HG03108 (cell line): ENCODE results near the gene COG8.

Experiments
- ATAC-seq: cut with Tn5 transposase; IDR thresholded peaks from one replicate; pipeline ENCODE4 v1.9.1; 2021; ENCODE audit warnings: moderate library complexity; ENCODE audit not compliant: unreplicated experiment

Gene COG8

DNA sequence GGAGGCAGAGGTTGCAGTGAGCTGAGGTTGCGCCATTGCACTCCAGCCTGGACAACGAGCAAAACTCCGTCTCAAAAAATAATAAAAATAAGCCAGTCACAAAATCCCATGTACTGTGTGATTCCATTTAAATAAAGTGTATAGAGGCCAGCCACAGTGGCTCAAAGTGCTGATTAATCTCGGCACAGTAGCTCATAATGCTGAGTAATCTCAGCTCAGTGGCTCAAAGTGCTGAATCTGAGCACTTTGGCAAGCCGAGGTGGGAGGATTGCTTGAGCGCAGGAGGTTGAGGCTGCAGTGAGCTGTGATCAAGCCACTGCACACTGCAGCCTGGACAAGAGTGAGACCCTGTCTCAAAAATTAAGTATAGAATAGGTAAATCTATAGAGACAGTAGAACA is 7.3 kb upstream of the COG8 start:
- no peak for ATAC-seq

DNA sequence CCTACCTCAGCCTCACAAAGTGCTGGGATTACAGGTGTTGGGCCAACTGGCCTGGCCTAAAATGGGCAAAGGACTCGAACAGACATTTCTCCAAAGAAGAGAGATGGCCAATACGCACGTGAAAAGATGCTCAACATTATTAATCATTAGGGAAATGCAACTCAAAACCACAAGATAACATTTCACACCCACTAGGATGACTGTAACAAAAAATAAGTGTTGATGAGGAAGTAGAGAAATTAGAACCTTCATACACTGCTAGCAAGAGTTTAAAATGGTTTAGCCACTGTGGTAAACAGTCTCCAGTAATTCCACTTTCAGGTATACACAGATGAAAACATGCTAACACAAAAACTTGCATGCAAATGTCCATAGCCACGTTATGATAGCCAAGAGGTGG is 6.6 kb upstream of the COG8 start:
- ATAC-seq: no peak

DNA sequence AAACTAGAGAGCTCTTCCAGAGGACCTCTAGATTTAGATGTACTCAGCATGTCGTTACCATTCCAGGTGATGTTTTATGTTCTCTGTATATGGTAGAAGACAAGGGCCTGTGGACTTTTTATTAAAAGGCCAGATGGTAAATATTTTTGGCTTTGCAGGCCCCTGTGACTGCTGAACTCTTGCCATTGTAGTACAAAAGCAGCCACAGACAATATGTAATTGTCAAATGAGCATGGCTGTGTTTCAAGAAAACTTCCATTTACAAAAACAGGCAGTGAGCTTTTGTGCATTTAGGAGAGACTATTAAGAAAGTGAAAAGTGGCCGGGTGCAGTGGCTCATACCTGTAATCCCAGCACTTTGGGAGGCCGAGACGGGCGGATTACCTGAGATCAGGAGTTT is 4.8 kb upstream of the COG8 start:
- no peak for ATAC-seq

DNA sequence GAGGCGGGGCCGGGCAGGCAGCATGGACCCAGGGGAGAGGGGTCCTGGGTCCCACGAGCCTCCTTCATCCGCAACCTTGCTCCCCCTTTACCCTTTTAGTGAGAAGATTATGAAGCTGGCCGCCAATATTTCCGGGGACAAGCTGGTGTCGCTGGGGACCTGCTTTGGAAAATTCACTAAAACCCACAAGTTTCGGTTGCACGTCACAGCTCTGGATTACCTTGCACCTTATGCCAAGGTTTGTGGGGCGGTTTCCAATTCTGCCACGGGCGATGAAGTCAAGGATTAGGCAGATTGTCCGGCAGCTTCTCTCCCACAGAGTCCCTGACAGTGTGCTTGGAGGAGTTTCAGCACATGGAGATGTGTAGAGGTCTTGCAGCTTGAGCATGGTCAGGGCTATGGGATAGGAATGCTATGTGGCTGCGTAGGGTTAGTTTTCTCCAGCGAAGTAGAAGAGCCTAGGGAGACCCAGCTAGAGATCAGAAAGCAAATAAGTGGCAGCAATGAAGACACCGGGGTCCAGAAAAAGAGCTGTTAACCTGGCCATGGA is 806 bp upstream of the COG8 start:
- ATAC-seq: no peak

DNA sequence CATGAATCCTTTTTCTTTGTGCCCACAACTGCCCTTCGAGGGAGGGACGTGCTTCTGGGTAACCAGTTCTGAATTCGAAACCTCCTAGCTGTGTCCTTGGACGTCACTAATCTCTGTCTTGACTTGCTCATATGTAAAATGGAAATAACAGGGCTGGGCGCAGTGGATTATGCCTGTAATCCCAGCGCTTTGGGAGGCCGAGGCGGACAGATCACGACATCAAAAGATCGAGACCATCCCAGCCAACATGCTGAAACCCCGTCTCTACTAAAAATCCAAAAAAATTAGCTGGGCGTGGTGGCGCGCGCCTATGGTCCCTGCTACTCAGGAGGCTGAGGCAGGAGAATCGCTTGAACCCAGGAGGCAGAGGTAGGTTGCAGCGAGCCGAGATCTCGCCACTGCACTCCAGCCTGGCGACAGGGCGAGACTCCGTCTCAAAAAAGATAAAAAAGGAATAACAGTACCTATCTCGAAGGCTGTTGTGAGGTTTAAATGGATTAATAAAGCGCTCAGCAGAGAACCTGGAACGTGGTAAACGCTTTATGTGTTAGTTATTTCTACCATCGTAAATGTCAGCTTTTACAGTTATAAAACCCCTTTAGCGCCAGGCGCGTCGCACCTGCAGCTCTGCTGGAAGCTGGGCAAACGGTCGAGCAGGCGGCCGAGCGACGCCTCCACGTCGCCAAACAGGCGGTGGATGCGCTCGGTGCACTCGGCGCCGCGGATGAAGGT is 641 bp downstream of the COG8 start:
- ATAC-seq: no peak

DNA sequence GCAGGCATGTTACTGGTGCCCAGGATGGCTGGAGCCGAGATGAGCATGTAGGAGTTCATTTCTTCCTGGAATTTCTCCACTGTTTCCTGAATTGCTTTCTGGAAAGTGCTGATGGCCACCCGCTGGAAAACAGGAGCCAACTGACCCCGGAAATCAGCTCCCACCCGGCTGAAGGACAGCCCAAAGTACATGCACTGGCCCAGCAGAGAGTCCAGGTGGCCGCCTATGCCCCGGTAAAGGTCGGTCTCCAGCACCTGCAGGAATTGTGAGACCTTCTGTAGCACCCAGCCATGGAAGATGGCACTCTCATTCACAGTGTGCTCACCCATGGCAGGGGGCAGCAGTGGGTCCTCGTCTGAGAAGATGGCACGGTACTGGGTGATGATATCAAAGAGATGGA is 4.7 kb downstream of the COG8 start:
- ATAC-seq: no peak

DNA sequence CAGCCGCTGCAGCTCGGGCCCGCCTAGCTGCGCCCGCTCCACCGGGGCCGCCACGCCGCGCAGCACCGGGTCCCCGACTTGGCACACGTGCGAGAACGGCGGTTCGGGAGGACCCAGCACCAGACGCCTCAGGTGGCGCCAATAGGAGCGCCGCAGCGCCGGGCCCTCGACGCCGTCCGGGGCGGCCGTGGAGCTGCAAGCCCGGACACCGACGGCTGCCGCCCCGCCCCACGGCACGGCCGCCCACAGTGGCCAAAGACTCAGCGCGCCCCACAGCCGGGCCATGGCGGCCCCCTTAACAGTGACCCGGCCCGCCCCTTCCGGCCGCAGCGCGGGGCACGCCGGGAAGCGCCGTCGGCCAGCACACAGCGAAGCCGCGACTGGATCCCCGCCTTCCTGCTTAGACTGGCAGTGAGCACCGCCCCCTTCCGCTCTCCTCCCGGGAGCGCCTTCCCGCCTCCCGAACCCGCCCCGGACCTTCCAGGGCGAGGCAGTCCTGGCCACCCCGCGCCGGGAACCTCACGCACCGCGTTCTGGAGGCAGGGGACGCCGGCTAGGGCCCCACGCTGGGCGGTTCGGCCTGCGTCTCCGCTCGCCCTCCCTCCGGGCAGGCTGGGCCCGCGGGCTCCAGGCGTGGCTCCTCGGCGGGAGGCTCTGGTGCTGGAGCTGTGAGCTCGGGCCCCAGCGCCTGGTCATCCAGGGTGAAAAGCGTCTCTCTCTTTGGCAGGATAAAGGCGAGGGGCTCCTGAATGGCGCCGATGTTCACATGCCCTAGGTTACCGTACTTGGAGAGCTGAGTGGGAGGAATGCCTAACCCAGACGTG is 8.9 kb downstream of the COG8 start, which contains the start of gene PDF:
TSS of gene PDF (minus strand) at position 303 of the 824 bp plus-strand sequence. CDS start at position 285, 18 bp downstream.
- ATAC-seq: peak; percentile 91

DNA sequence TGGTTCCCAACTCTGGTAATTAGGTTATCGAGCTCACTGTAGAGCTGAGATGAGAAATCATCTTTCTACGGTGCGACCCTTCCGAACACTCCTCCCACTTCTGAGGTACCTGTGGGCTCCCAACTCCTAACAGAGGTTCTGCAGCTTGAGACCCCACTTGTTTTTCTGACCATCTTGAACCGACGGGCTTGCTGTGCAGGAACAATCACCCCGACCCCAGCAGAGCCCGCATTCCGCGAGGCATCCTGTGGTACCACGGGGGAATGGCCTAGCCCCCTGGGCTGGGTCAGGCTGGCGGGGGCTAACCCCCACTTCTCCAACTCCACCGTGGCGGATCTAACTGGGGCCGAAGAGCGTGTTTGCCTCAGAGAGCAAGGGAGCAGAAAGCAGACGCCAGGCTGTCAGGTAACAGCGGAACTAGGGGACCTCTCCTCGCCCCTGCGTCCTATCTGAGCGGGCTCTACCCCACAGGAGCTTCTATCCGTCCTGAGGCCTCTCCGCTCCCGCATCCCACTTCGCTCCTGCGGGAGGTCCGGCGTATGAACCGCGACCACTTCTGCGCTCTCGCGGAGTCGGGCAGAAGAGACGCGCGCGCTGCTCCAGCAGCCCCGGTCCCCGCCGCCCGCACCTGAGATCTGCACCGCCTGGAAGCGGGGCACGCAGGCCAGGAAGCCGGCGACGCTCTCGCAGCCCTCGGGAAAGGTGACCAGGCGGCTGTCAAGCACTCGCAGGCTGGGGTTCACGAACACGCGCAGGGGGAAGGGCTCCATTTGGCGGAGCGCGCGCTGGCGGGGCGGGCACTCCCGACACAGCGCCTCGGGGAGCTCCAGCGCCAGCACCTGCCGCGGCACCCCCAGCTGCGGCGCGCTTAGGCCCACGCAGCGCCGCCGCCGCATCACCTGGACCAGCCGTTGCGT is 9.7 kb downstream of the COG8 start:
- peak; percentile 4 for ATAC-seq

DNA sequence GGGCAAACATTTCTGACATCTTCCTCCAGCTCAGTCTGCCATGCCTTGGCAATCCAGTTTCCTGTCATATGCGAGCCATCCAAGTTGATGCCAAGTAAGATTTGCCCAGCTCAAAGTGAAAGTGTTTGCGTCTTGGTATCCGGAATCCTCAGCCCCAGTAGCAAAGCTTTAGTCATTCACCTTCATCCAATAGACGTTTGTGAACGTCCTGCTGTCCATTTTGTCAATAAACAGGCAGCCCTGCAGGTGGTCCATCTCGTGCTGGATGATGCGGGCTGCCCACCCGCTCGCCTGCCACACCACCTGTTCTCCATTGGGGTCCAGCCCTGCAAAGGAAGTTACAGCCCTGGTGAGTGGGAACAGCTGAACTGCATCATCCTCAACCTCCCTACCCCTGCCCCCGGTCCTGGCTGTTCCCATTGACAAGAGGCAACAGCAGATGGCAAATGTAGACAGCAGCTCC is 10.5 kb downstream of the COG8 start:
- ATAC-seq: no peak

DNA sequence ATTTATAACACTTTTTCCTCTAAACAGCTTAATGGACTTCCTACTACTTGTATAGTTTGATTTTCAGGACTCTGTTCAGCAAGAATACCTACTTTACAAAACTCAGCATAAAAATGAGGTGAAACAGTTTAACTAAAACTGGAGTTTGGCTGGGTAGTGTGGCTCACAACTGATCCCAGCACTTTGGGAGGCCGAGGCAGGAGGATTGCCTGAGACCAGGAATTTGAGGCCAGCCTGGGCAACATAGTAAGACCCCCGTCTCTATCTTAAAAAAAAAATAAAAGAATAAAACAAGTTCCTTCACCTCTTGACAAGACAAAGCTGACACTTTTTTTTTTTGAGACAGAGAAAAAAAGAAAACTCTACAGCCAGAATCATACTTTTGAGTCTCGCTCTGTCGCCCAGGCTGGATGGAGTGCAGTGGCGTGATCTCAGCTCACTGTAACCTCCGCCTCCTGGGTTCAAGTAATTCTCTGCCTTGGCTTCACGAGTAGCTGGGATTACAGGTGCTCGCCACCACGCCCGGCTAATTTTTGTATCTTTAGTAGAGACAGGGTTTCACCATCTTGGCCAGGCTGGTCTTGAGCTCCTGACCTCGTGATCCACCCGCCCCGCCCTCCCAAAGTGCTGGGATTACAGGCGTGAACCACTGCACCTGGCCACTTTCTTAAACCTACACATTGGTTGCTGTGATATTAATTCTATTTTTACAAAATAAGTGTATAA is 11.6 kb downstream of the COG8 start:
- no peak for ATAC-seq

DNA sequence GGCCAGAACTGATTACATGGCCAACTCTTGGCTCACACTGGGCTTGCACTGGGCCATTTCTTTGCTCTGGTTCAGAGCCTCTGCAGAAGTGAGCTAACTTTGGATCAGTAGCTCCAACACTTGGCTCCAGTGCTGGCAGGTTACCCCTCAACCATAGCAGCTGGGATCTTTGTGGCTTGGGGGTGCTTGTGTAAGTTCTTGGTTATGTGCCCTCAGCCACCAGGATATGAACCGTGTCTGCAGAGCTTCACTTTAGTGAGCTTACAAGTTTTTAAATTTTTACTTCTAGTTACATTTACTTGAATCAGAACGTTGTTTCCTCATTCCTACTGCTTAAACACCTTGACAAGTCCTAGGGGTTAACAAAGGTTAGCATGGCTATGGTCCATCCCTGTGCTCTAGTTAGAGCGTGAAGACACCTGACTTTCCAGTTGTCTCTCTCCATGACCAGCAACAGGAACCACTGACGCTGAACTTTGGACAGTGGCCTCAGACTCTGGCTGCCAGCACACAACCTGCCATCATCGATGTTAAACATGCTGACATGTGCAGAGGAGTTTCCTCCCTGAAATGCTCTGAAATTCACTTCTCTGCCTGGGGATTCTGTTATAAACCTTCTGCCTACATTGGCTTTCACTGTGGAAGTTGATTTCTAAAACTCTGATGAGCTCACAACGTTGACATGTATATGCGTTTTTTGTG is 13.0 kb downstream of the COG8 start:
- ATAC-seq: no peak

DNA sequence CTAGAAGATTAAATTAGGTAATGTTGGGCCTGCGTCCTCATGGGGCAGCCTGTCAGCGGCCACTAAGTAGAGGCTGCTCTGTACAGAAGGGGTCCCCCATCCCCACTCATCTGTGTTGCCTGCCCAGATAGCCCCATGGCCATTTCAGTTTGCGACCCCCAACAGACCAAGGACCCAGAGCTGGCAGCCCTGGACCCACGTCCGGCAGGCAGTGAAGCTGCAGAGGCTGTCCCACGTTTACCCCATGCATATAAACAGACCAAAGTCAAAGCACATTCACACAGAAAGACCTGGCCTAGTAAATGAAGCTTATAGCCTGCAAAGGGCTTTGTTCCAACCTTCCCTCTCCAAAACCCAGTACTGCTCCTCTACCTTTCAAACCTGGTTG is 13.6 kb downstream of the COG8 start:
- ATAC-seq: no peak

DNA sequence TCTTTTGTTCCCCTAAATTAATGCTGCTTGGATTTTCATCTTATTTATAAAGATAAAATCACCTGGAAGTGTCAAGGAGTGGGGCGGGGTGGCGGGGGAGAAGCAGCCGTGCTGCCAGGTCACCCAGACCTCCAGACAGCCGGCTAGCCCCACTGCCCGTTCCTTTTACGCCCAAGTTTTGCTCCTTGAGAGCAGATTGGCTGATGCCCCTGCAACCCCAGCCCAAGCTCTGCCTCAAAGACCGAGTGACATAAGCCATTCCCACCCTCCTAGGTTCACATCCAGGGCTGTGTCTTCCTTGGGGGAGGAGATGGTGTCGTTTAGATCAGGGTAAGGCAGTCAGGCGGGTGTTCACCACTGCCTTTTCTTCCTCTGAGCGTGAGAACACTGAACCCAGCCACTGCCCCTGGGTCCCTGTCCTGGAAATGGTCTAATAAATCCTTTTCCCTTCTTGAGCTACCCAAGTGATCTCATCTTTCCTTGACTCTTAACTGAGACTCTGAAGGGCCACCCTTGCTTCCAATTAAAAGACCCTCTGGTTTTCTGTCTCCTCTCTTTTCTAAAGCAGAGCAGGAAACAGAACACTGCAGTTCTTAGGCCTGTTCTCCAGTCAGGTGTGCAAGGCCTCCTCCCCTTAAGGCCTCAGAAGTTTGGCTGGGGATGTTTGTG is 14.6 kb downstream of the COG8 start:
- no peak for ATAC-seq

DNA sequence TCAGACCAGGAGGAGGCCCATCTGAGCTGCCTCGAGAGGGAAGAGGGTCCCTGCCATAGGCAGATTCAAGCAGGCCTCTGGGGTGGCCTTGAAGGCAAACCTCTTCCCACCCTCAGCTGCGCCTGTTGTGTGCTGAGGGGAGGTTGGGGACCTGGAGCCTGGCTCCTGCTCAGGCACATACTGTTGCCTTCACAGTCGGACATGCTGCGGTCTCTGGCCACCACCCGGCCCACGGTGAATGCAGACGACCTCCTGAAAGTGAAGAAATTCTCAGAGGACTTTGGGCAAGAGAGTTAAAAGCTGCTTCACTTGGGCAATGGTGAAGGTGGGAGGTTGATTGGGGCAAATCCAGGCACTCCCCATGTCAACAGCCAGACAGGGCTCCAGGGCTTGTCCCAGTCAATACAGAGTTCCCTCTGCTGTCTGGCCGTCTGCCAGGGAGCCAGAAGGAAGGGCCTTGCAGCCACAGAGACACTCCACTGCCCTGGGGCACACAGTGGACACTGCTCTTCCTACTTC is 15.3 kb downstream of the COG8 start:
- no peak for ATAC-seq

DNA sequence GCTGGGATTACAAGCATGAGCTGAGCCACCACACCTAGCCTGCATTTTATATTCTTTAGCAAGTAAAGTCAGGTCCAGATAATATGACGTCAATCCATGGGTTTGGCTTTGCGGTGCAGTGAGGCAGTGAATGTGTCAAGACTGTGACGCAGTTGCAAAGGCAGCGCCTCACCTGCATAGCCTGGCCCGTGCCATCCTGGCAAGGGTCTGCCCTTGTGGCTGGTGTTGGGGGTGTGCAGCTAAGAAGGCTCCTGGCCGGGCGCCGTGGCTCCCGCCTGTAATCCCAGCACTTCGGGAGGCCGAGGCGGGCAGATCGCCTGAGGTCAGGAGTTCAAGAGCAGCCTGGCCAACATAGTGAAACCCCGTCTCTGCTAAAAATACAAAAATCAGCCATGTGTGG is 15.9 kb downstream of the COG8 start:
- no peak for ATAC-seq

DNA sequence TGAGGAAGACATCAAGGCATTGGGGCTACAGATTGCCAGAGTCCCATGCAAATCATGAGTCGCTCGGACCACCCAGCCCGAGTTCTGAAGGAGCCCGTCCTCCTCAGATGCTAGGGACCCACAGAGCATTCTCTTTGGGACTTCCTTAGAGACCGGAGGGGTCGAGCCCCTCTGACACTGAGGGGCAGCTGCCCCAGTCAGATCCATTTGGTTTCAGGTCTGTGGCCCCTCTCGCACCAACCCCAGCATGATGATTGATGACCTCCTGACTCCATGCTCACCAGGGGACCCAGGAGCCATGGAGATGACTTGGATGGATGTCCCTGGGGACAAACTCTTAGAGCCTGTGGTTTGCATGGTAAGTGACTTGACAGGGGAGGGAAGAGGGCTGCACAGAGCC is 17.0 kb downstream of the COG8 start:
- no peak for ATAC-seq

DNA sequence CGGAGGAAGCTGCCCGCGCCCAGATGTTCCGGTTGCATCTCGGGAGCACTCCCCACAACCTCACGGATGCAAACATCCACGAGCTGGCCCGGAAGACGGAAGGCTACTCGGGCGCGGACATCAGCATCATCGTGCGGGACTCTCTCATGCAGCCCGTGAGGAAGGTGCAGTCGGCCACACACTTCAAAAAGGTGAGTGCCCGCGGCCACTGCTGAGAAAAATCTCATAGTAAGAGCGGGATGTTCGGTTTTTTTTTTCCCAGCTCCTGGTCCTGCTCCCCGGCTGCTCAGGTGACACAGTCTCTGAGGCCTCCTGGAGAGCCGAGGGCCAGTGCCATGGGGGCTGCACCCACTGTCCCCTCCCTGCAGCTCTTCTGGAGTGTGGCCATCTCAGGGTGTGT is 18.3 kb downstream of the COG8 start:
- no peak for ATAC-seq

DNA sequence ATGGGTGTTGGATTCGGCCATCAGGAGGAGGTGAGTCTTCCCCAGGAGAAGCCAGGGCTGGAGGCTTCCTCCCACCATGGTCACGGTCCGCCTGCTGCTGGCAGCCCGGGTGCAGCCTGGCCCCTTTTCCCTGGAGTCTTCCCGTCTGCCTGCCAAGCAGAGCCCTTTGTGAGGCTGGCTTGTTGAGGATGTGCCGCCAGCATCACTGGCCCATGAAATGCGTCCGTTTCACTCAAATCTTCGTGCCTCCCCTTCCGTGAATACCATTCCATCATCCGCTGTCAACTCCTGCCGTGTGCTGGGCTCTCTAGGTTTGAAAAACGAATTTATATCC is 18.7 kb downstream of the COG8 start:
- no peak for ATAC-seq
